NCI-H2227 treated with DMSO at 0.1 percent for 48 hours (cell line): ENCODE results near the gene PACS2.
"Not testable (repeated sequence)": the region's sequence is repeated elsewhere in the genome, so short reads cannot be mapped to it uniquely, and the experiment has no call there.

Experiments used
- DNase-seq: peaks from one replicate; lab custom pipeline; 2025; lab: John Stamatoyannopoulos, UW

PACS2 gene

DNA sequence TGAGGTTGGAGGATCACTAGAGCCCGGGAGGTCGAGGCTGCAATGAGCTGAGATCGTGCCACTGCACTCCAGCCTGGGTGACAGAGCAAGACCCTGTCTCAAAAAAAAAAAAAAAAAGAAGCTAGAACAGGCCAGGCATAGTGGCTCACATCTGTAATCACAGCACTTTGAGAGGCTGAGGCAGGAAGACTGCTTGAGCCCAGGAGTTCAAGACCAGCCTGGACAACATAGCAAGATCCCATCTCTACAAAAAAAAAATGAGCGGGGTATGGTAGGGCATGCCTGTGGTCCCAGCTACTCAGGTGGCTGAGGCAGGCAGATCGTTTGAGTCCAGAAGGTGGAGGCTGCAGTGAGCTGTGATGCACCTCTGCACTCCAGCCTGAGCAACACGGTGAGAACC lies 25.6 kb upstream of the PACS2 start:
- not testable (repeated sequence) for DNase-seq

- no peak for DNase-seq
Measured at GRCh38 chr14:105290621-105291346, 23.8 kb upstream of the PACS2 start.

DNA sequence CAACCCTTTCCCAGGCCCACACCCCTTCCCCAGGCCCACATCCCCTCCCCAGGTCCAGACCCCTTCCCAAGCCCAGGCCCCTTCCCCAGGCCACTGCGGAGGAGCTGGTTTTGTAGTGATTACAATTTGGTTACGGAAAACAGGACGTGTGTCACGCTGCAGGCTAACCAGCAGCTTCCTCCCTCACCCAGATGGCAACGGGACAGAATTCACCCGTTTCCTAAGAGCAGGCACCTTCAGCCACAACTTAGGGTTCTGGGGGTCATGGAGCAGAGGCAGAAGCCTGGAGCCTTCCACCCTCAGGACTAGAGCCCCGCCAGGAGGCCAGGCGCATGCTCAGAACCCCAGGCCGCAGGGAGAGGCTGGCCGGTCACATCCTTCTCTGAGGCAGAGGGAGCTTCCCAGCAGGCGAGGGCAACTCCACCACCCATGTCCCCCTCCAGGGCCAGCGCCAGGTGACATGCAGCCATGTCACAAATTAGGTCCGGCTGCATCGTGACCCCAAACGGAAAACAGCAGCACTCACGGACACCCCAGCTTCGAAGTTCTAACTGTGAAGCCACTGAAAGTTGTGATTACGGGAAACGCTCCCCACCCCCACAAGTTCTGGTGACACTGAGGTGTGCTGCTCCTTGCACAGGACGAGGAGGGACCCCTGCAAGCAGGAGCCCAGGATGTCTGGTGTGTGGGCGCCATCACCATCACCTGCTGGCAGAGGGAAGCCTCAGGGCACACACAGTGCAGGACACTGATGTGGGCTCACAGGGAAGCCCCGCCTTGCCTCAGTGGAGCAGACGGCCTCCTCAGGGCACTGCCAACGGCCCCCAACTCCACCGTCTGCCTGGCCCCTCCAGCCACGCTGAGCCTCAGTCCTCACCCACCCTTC lies 21.5 kb upstream of the PACS2 start:
- DNase-seq, result no peak

DNA sequence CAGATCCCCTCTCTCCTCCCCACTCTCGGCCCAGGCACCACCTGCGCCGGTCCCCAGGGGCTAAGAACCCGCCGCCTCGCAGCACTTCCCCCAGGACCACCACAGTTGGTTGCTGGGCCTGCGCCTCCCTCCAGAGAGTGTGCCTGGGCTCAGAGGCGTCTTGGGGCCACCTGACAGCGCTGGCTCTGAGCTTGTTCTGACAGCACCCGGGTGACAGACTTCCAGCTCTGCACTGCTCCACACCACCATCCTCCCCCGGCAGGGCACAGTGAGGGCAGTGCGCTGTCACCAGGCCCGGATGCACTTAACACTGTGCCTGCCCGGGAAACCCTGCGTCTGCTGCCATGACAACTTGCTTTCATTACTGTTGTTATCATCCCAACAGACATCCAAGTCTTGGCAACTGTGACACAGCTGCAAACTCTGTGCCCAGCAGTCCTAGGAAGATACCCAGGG lies 20.4 kb upstream of the PACS2 start:
- DNase-seq, result peak; percentile 15

DNA sequence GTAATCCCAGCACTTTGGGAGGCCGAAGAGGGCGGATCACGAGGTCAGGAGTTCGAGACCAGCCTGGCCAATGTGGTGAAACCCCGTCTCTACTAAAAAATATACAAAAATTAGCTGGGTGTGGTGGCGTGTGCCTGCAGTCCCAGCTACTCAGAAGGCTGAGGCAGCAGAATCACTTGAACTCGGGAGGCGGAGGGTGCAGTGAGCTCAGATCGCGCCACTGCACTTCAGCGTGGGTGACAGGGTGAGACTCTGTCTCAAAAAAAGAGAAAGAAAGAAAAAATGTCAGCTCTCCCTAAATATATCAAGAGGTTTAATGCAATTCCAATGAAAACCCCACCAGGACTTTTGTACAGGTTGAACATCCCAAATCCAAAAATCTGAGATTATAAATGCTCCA lies 17.2 kb upstream of the PACS2 start:
- not testable (repeated sequence) for DNase-seq

- no peak for DNase-seq
Measured at GRCh38 chr14:105299654-105300541, 14.7 kb upstream of the PACS2 start.

DNA sequence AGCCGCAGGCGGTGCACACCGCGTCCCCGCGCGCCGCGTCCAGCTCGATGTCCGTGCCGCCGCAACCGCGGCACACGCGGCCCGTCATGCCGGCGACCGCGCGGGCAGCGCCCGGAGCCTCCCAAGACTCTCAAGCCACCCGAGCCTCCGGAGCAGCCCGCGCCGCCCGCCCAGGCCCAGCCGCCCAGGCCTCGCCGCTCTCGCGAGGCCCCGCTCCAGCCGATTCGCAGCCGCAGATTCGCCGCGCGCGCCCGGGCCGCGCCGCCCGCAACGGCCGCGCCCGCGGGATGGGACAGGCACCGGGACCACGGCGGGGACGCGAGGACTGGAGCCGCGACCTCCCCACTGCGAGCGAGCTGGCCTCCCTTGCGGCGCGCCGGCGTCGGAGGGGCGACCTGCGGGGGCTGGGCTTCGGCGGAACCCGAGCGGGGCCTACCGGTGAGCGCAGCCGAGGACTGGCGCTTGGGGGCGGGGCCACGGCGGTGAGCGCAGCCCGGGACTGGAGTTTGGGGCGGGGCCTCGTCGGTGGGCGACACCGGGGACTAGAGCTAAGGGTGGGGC lies 13.9 kb upstream of the PACS2 start, which contains the start of gene BRF1:
Gene BRF1, minus strand, starts transcription at position 460 of the 561 bp plus-strand sequence. Its CDS starts 372 bp downstream, at position 88.
- DNase-seq, result peak; percentile 39

DNA sequence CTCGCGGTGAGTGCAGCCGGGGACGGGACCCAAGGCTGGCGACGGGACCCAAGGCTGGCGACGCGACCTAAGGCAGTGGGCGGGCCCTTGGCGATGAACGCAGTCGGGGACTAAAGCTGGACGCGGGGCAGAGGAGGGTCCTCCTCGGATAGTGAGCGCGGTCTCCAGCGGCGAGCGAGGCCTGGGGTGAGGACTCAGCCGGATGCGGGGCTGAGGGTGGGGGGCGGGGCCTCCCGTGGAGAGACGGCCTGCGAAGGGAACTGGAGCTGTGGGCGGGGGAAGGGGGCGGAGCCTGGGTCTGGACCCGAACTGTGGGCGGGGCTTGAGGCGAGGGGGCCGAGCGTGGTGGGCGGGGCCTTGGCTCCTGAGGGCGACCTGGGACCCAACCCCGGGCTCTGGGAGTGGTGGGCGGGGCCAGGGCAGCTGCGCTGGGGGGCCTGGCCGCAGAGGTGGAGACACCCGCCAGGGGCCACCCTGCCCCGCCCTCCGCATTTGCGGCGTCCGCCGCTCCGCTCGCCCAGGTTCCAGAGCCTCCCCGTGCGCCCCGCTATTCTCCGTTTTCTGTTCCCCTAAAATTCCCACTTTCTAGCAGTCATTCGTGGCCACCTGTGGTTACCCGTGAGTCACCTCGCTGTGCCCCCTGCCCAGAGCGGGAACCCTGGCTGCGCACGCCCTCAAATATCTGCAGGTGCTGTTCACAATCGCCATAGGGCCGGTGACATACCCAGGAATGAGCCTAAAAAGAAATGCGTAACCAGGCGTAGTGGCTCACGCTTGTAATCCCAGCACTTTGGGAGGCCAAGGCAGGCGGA lies 13.2 kb upstream of the PACS2 start:
- peak; percentile 96 for DNase-seq

GRCh38 chr14:105301915-105302249 lies 12.7 kb upstream of the PACS2 start:
- DNase-seq, result not testable (repeated sequence)

GRCh38 chr14:105303949-105304348 lies 10.6 kb upstream of the PACS2 start:
- no peak for DNase-seq

DNA sequence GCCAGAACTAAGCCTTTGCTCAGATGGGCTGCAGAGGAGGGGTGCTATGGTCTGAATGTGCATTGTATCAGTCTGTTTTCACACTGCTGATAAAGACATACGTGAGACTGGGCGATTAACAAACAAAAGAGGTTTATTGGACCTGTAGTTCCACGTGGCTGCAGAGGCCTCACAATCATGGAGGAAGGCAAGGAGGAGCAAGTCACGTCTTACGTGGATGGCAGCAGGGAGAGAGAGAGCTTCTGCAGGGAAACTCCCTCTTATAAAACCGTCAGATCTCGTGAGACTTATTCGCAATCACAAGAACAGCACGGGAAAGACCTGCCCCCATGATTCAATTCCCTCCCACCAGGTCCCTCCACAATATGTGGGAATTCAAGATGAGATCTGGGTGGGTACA lies 10.0 kb upstream of the PACS2 start:
- no peak for DNase-seq

GRCh38 chr14:105305345-105305744 lies 9.2 kb upstream of the PACS2 start:
- DNase-seq, result no peak

- DNase-seq, result no peak
Measured at GRCh38 chr14:105305791-105306190, 8.8 kb upstream of the PACS2 start.

DNA sequence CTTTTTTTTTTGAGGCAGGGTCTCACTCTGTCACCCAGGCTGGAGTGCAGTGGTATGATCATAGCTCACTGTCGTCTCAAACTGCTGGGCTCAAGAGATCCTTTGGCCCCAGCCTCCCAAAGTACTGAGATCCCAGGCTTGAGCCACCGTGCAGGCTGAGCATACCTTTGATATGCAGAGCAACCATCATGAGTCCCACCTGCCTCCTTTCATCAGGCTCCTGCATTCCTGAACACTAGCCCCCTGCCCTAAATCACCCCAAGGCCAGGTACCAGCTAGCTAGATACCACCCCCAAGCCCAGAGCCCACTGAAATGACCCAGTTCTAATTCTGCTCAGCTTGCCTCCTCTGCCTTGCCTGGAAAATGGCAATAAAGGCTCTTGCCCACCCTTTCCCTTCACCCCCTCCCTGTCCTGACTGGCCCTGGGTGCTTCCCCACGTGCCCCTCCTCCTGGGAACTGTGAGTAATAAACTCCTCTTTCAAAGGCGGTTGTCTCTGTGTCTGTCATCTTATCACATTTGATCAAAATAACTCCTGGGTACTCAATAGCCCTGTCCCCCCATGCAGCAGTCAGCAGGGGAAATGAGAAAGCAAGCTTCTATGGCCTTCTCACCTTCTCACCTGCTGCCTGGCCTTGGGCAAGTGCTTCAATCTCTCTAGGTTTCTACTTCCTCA lies 7.4 kb upstream of the PACS2 start:
- DNase-seq, result no peak

GRCh38 chr14:105309371-105309770 lies 5.2 kb upstream of the PACS2 start:
- DNase-seq, result no peak

- no peak for DNase-seq
Measured at GRCh38 chr14:105311838-105312237, 2.7 kb upstream of the PACS2 start.

DNA sequence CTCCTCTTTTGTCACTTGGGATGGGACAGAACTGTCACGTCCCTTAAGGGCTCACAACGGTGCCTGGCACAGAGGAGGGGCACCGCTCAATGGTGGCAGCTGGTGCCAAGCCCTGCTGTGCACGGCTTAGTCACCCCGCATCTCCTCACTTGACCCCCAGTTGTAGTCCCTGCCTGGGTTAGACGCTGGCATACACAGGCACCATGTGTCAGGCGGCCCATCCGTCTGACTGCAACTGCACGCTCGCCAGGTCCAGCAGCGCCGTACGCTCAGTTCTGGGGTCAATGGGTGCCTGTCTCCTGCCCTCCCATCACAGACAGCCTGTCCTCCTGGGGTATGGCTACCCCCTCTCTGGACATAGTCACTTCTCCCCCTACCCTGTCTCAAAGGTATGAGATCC lies 1.6 kb upstream of the PACS2 start:
- DNase-seq, result no peak

GRCh38 chr14:105313381-105314286 lies 914 bp upstream of the PACS2 start:
- no peak for DNase-seq

GRCh38 chr14:105315211-105315721 lies 718 bp downstream of the PACS2 start:
- DNase-seq, result peak; percentile 28
